CD14-positive monocyte (primary cell): ENCODE measurements around the gene SLC22A7. TPM values are rescaled to one million over a fixed set of nuclear protein-coding genes. Genes with fewer than 3 reads are reported as not detected.

Source experiments
- DNase-seq, 3 donors: peaks; one replicate each; pipeline ENCODE4 v3.0.0-alpha.2; 2011 to 2022
- H2AFZ ChIP-seq: 2 replicates; pipeline ENCODE4 v1.6.0; 2012; ENCODE audit warnings: mild to moderate bottlenecking, low read depth, low read length, inconsistent platforms; ENCODE audit not compliant: insufficient read depth, poor library complexity, severe bottlenecking
- H3K27ac ChIP-seq, 2 donors: 1 replicate in 1 of 2; 2 replicates in 1 of 2; pipeline ENCODE4 v1.5.1; 2012 to 2013; ENCODE audit warnings: low read length in 2 of 2, control low read depth in 1 of 2, inconsistent platforms in 1 of 2, low read depth in 1 of 2, mild to moderate bottlenecking in 1 of 2
- H3K27me3 ChIP-seq, 2 donors: one replicate each; pipeline versions ENCODE4 v1.6.0 to v1.6.1; 2011 to 2013; ENCODE audit warnings: low read length in 2 of 2; ENCODE audit not compliant: control insufficient read depth in 2 of 2, insufficient read depth in 2 of 2
- H3K36me3 ChIP-seq, 2 donors: replicated peaks in 1 of 2; 1 replicate in 1 of 2; 2 replicates in 1 of 2; pipeline versions ENCODE4 v1.5.1 to v1.6.1; 2012 to 2013; ENCODE audit warnings: low read length in 2 of 2, control low read depth in 1 of 2, inconsistent platforms in 1 of 2, mild to moderate bottlenecking in 1 of 2; ENCODE audit not compliant: insufficient read depth in 2 of 2, control insufficient read depth in 1 of 2
- H3K4me1 ChIP-seq, 2 donors: 1 replicate in 1 of 2; 2 replicates in 1 of 2; pipeline versions ENCODE4 v1.5.1 to v1.6.1; 2012 to 2013; ENCODE audit warnings: low read length in 2 of 2, control low read depth in 1 of 2, inconsistent platforms in 1 of 2, mild to moderate bottlenecking in 1 of 2, moderate library complexity in 1 of 2; ENCODE audit not compliant: insufficient read depth in 2 of 2, control insufficient read depth in 1 of 2
- H3K4me2 ChIP-seq: replicated peaks from 2 replicates; pipeline ENCODE3; 2012; ENCODE audit warnings: low read length, moderate library complexity, mild to moderate bottlenecking; ENCODE audit not compliant: poor library complexity, severe bottlenecking; ENCODE audit errors: extremely low read depth
- H3K4me3 ChIP-seq, 3 experiments: fragments of 200-600 bp in 1 of 3; sonication (generic) in 1 of 3; replicated peaks in 1 of 3; 1 replicate in 2 of 3; 2 replicates in 1 of 3; pipeline ENCODE4 v1.5.1; 2011 to 2013; ENCODE audit warnings: low read length in 3 of 3, mild to moderate bottlenecking in 3 of 3, control low read depth in 2 of 3, low read depth in 2 of 3, inconsistent platforms in 1 of 3, moderate library complexity in 1 of 3
- H3K79me2 ChIP-seq: 2 replicates; pipeline ENCODE4 v1.6.0; 2012; ENCODE audit warnings: mild to moderate bottlenecking, control low read depth, inconsistent platforms, low read length, moderate library complexity; ENCODE audit not compliant: insufficient read depth
- H3K9ac ChIP-seq: 2 replicates; pipeline ENCODE4 v1.6.0; 2017; ENCODE audit warnings: low read length, mild to moderate bottlenecking; ENCODE audit not compliant: insufficient read depth, poor library complexity, severe bottlenecking
- H3K9me3 ChIP-seq, 2 donors: replicated peaks in 1 of 2; 1 replicate in 1 of 2; 2 replicates in 1 of 2; pipeline versions ENCODE4 v1.5.1 to v1.6.1; 2012 to 2013; ENCODE audit warnings: low read length in 2 of 2, control low read depth in 1 of 2; ENCODE audit not compliant: control insufficient read depth in 1 of 2, insufficient read depth in 1 of 2
- H4K20me1 ChIP-seq: 2 replicates; pipeline ENCODE4 v1.6.0; 2012; ENCODE audit warnings: mild to moderate bottlenecking, low read length, control low read depth, moderate library complexity; ENCODE audit not compliant: insufficient read depth
- H3K27ac Mint-ChIP-seq, 7 donors: one replicate each; pipeline ENCODE4 v1.8.0; 2020; ENCODE audit warnings: mild to moderate bottlenecking in 7 of 7, mixed read lengths in 7 of 7, moderate library complexity in 6 of 7, inconsistent platforms in 2 of 7
- H3K27me3 Mint-ChIP-seq, 3 donors: one replicate each; pipeline ENCODE4 v1.8.0; 2021 to 2022; ENCODE audit warnings: low read depth in 3 of 3, mild to moderate bottlenecking in 3 of 3, mixed read lengths in 3 of 3, moderate library complexity in 3 of 3, inconsistent platforms in 1 of 3
- H3K36me3 Mint-ChIP-seq, 2 donors: one replicate each; pipeline ENCODE4 v1.8.0; 2020; ENCODE audit warnings: mixed read lengths in 2 of 2, inconsistent platforms in 1 of 2, mild to moderate bottlenecking in 1 of 2
- H3K4me1 Mint-ChIP-seq: one replicate; pipeline ENCODE4 v1.8.0; 2020; ENCODE audit warnings: mild to moderate bottlenecking, mixed read lengths
- H3K4me3 Mint-ChIP-seq, 2 donors: one replicate each; pipeline ENCODE4 v1.8.0; 2020; ENCODE audit warnings: mild to moderate bottlenecking in 2 of 2, mixed read lengths in 2 of 2, moderate library complexity in 1 of 2
- H3K9me3 Mint-ChIP-seq, 7 donors: one replicate each; pipeline ENCODE4 v1.8.0; 2020 to 2022; ENCODE audit warnings: mixed read lengths in 7 of 7, mild to moderate bottlenecking in 6 of 7, moderate library complexity in 6 of 7, inconsistent platforms in 2 of 7
- CTCF ChIP-seq: fragments of 200-600 bp; IDR thresholded peaks from one replicate; pipeline ENCODE4 v1.8.0; 2022; ENCODE audit warnings: antibody characterized with exemption, mild to moderate bottlenecking
- WGBS: methylation state at CpG from one replicate; pipeline ENCODE4 v1.1.5; 2013; ENCODE audit warnings: missing lambda C conversion rate; ENCODE audit not compliant: insufficient coverage; 5-methylcytosine and 5-hydroxymethylcytosine counted together
- intact Hi-C, 2 donors: fragments of 100-400 bp; cut with micrococcal nuclease; formaldehyde crosslinking; loops; one replicate each; pipeline versions ENCODE4 v1.15.0 to v1.15.1; 2023
- polyA plus RNA-seq, 3 donors: library from polyadenylated mRNA; depleted of rRNA in 1 of 3; unstranded in 2 of 3; stranded (reverse) in 1 of 3; fragments of 300-500 nt in 2 of 3; fragments of >200 nt in 1 of 3; fragmentation: Illumina TruSeq in 2 of 3; gene quantifications; 1 replicate in 2 of 3; 2 replicates in 1 of 3; pipeline ENCODE4 v1.2.3, GENCODE V29; 2012 to 2021

The SLC22A7 gene
- polyA plus RNA-seq, 3 donors, result not detected

- no peaks in the 10 kb centered on the region for H3K9me3 ChIP-seq
- H3K36me3 ChIP-seq, result no peaks in the 10 kb centered on the region
- H3K27me3 ChIP-seq, result no peaks in the 10 kb centered on the region
- WGBS, result 89% methylated on average over 4 of the region's 6 CpGs
- no peaks in the 10 kb centered on the region for H3K79me2 ChIP-seq
- no peaks in the 10 kb centered on the region for H3K4me1 Mint-ChIP-seq
- H3K9ac ChIP-seq, result no peak overlapping the region
- no peaks in the 10 kb centered on the region for H3K36me3 Mint-ChIP-seq
- H2AFZ ChIP-seq, result no peak overlapping the region
- intact Hi-C loops, result no loop called here
- H3K4me2 ChIP-seq, result no peak overlapping the region
- H3K27ac ChIP-seq, result no peak overlapping the region
- no peak overlapping the region for H3K4me3 Mint-ChIP-seq
- H3K4me3 ChIP-seq, result no peak overlapping the region
- H3K27me3 Mint-ChIP-seq, result peaks cover 3 to 12% (median 4%) of the 10 kb centered on the region in 3 donors
- H4K20me1 ChIP-seq, result no peaks in the 10 kb centered on the region
- no peak for DNase-seq
- no peak overlapping the region for H3K27ac Mint-ChIP-seq
- TF ChIP-seq CTCF, result no peak
- H3K9me3 Mint-ChIP-seq, result peaks cover 0 to 2% (median 0%) of the 10 kb centered on the region in 7 donors
- H3K4me1 ChIP-seq, result no peaks in the 10 kb centered on the region
Observed at GRCh38 chr6:43292341-43292740, 5.7 kb upstream of the SLC22A7 start.

- H3K27ac ChIP-seq, result no peak overlapping the region
- H3K9ac ChIP-seq, result no peak overlapping the region
- Mint-ChIP-seq H3K36me3 (no peaks in the 10 kb centered on the region), H3K4me3 (no peak overlapping the region), H3K9me3 (peaks cover 0 to 2% (median 0%) of the 10 kb centered on the region in 7 donors), H3K4me1 (no peaks in the 10 kb centered on the region), H3K27ac (no peak overlapping the region), H3K27me3 (peaks cover 3 to 12% (median 4%) of the 10 kb centered on the region in 3 donors)
- TF ChIP-seq CTCF, result no peak
- 100% methylated on average over 2 of the region's 5 CpGs for WGBS
- no peaks in the 10 kb centered on the region for H3K4me1 ChIP-seq
- no peaks in the 10 kb centered on the region for H3K9me3 ChIP-seq
- no peaks in the 10 kb centered on the region for H3K27me3 ChIP-seq
- no peaks in the 10 kb centered on the region for H4K20me1 ChIP-seq
- no peaks in the 10 kb centered on the region for H3K79me2 ChIP-seq
- DNase-seq, result no peak
- no peak overlapping the region for H3K4me2 ChIP-seq
- no peaks in the 10 kb centered on the region for H3K36me3 ChIP-seq
- H2AFZ ChIP-seq, result no peak overlapping the region
- H3K4me3 ChIP-seq, result no peak overlapping the region
- intact Hi-C loops, result no loop called here
Observed at GRCh38 chr6:43292763-43293318, 5.2 kb upstream of the SLC22A7 start.
